Measurements from ENCODE around the gene ARID5B.

The ARID5B gene

DNA sequence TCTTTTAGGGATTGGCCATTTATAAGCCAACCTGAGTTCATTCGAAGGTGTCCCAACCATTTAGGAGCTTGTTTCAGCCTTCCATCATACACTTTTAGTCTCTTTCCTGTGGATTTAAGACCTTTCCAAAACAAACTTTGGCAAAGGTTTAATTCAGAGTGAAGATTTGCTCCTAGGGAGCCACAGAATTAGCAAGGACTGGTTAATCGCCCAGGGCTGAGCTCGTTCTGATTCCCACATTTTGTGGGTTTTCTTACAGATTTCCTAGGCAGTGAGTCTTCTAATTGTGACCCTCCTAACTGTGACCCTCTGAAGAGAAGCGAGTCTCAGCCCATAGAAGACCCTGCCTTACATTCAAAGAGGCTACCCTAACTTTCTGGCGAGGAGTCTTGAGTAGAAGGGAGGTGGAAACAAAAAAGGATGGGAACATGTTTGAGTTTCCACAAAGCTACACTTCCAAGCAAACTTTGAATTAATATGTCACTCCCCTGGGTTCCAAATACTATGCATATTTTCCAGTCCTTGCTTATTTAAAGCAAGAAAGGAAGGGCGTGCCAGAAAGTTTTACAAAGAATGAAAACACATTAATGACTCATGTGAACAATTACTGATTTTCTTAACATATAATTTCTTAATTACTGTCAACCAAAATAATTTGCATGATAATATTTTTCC, 118.3 kb downstream of the ARID5B start:
- no peak overlapping the region for H3K4me3 ChIP-seq (ENCODE audit: insufficient read depth, low read depth, low read length)
- H3K27ac ChIP-seq (ENCODE audit: insufficient read depth, low read depth, low read length, poor library complexity, severe bottlenecking), result no peak overlapping the region
- H3K36me3 ChIP-seq (ENCODE audit: control insufficient read depth, insufficient read depth, low read length), result no peaks in the 10 kb centered on the region
- peaks cover 8% of the 10 kb centered on the region for H3K4me1 ChIP-seq (ENCODE audit: control insufficient read depth, insufficient read depth, low read length)
- no peaks in the 10 kb centered on the region for H3K27me3 ChIP-seq (ENCODE audit: control insufficient read depth, insufficient read depth, low read length, poor library complexity, severe bottlenecking)
- 43 to 53% methylated on average over 3 to 6 of the region's 6 CpGs for WGBS, 2 experiments
- no peaks in the 10 kb centered on the region for H3K9me3 ChIP-seq (ENCODE audit: control insufficient read depth, low read length)

- Histone ChIP-seq H3K36me3 (ENCODE audit: control insufficient read depth, insufficient read depth, low read length) (no peaks in the 10 kb centered on the region), H3K4me3 (ENCODE audit: insufficient read depth, low read depth, low read length) (no peak overlapping the region), H3K27ac (ENCODE audit: insufficient read depth, low read depth, low read length, poor library complexity, severe bottlenecking) (no peak overlapping the region), H3K9me3 (ENCODE audit: control insufficient read depth, low read length) (no peaks in the 10 kb centered on the region), H3K27me3 (ENCODE audit: control insufficient read depth, insufficient read depth, low read length, poor library complexity, severe bottlenecking) (no peaks in the 10 kb centered on the region), H3K4me1 (ENCODE audit: control insufficient read depth, insufficient read depth, low read length) (peaks cover 8% of the 10 kb centered on the region)
- WGBS, 2 experiments, result 92 to 100% methylated on average over 2 of the region's 2 CpGs
These were observed 119.7 kb downstream of the ARID5B start for GRCh38 chr10:62021128-62021665.

DNA sequence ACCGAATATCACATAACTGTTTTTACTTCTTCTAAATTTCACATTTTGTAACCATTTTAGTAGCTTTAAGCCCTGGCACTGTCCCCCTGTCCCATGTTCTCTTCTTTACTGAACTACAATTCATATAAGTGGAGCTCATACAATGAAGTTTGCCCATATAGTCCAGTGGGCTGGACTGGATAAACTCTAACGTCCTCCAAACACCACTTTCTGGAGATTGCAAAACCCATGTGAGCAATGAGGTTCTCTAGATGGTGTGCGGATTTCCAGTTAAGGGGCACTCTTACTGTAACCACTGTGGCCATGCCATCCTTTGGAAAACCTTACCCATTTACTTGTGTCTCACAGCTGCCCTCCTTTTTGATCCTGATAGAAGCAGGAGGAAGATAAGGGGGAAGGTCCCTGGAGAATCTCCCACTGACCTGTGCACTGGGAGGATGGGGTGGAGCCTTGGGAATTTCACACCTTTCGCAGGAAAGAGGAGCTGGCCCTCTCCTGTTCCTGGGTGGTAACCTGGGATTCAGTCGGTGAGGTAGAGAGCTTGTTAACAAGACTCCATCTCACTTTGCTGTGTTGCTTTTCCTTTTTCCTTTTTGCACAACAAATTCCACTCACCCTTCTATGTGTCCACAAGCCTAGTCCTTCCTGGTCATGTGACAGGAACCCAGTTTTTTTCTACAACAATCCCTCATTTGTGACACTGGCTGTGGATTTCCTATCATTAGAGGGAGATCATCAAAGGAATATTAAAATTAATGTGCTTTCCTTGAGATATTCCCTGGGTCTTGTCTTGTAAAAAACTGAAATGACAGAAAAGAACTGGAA, 120.7 kb downstream of the ARID5B start:
- Histone ChIP-seq H3K9me3 (ENCODE audit: control insufficient read depth, low read length) (no peaks in the 10 kb centered on the region), H3K36me3 (ENCODE audit: control insufficient read depth, insufficient read depth, low read length) (no peaks in the 10 kb centered on the region), H3K4me3 (ENCODE audit: insufficient read depth, low read depth, low read length) (no peak overlapping the region), H3K4me1 (ENCODE audit: control insufficient read depth, insufficient read depth, low read length) (peaks cover 8% of the 10 kb centered on the region), H3K27ac (ENCODE audit: insufficient read depth, low read depth, low read length, poor library complexity, severe bottlenecking) (no peak overlapping the region), H3K27me3 (ENCODE audit: control insufficient read depth, insufficient read depth, low read length, poor library complexity, severe bottlenecking) (no peaks in the 10 kb centered on the region)
- WGBS, 2 experiments, result 81 to 95% methylated on average over 5 of the region's 5 CpGs

- no peak overlapping the region for H3K27ac ChIP-seq (ENCODE audit: insufficient read depth, low read depth, low read length, poor library complexity, severe bottlenecking)
These were observed 121.3 kb downstream of the ARID5B start for GRCh38 chr10:62022830-62023229.

DNA sequence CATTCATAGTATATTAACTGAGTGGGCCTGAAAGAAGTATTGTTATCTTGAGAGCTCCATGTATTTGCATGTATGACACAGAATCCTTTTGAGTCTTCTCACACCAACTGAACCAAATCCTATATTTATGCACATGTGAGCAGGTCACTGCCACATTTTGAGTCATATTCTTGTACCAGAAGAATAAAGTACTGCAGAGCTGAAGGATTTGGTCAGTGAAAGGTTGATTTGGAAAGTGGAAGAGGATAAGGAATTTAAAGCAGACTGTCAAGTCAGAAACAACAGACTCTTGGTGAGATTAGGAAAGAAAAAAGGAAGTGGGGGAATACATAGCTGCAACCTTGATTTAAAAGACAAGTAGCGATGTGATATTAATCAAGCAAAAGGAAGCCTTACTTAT, 121.8 kb downstream of the ARID5B start:
- no peak overlapping the region for H3K27ac ChIP-seq (ENCODE audit: insufficient read depth, low read depth, low read length, poor library complexity, severe bottlenecking)
- no peaks in the 10 kb centered on the region for H3K9me3 ChIP-seq (ENCODE audit: control insufficient read depth, low read length)
- H3K36me3 ChIP-seq (ENCODE audit: control insufficient read depth, insufficient read depth, low read length), result no peaks in the 10 kb centered on the region
- H3K27me3 ChIP-seq (ENCODE audit: control insufficient read depth, insufficient read depth, low read length, poor library complexity, severe bottlenecking), result no peaks in the 10 kb centered on the region
- H3K4me1 ChIP-seq (ENCODE audit: control insufficient read depth, insufficient read depth, low read length), result peaks cover 8% of the 10 kb centered on the region
- no peak overlapping the region for H3K4me3 ChIP-seq (ENCODE audit: insufficient read depth, low read depth, low read length)
- 86 to 91% methylated on average over 1 of the region's 1 CpG for WGBS, 2 experiments

More at GRCh38 chr10:62022830-62023229, 121.3 kb downstream of the ARID5B start:
- H3K27me3 ChIP-seq (ENCODE audit: control insufficient read depth, insufficient read depth, low read length, poor library complexity, severe bottlenecking), result no peaks in the 10 kb centered on the region
- 93 to 95% methylated on average over 6 of the region's 6 CpGs for WGBS, 2 experiments
- H3K4me1 ChIP-seq (ENCODE audit: control insufficient read depth, insufficient read depth, low read length), result peaks cover 8% of the 10 kb centered on the region
- no peak overlapping the region for H3K4me3 ChIP-seq (ENCODE audit: insufficient read depth, low read depth, low read length)
- H3K36me3 ChIP-seq (ENCODE audit: control insufficient read depth, insufficient read depth, low read length), result no peaks in the 10 kb centered on the region
- no peaks in the 10 kb centered on the region for H3K9me3 ChIP-seq (ENCODE audit: control insufficient read depth, low read length)

GRCh38 chr10:62024026-62024701, 122.7 kb downstream of the ARID5B start:
- peaks cover 8% of the 10 kb centered on the region for H3K4me1 ChIP-seq (ENCODE audit: control insufficient read depth, insufficient read depth, low read length)
- 94 to 100% methylated on average over 1 to 2 of the region's 4 CpGs for WGBS, 2 experiments
- H3K27ac ChIP-seq (ENCODE audit: insufficient read depth, low read depth, low read length, poor library complexity, severe bottlenecking), result no peak overlapping the region

GRCh38 chr10:62025134-62025794, 123.8 kb downstream of the ARID5B start:
- Histone ChIP-seq H3K4me3 (ENCODE audit: insufficient read depth, low read depth, low read length) (no peak overlapping the region), H3K9me3 (ENCODE audit: control insufficient read depth, low read length) (no peaks in the 10 kb centered on the region), H3K27me3 (ENCODE audit: control insufficient read depth, insufficient read depth, low read length, poor library complexity, severe bottlenecking) (no peaks in the 10 kb centered on the region), H3K36me3 (ENCODE audit: control insufficient read depth, insufficient read depth, low read length) (no peaks in the 10 kb centered on the region), H3K27ac (ENCODE audit: insufficient read depth, low read depth, low read length, poor library complexity, severe bottlenecking) (no peak overlapping the region), H3K4me1 (ENCODE audit: control insufficient read depth, insufficient read depth, low read length) (peaks cover 3% of the 10 kb centered on the region)
- 87 to 93% methylated on average over 2 to 3 of the region's 4 CpGs for WGBS, 2 experiments

More at GRCh38 chr10:62024026-62024701, 122.7 kb downstream of the ARID5B start:
- Histone ChIP-seq H3K4me3 (ENCODE audit: insufficient read depth, low read depth, low read length) (no peak overlapping the region), H3K27me3 (ENCODE audit: control insufficient read depth, insufficient read depth, low read length, poor library complexity, severe bottlenecking) (no peaks in the 10 kb centered on the region), H3K36me3 (ENCODE audit: control insufficient read depth, insufficient read depth, low read length) (no peaks in the 10 kb centered on the region), H3K9me3 (ENCODE audit: control insufficient read depth, low read length) (no peaks in the 10 kb centered on the region)

GRCh38 chr10:62025901-62026879, 124.7 kb downstream of the ARID5B start:
- Histone ChIP-seq H3K27me3 (ENCODE audit: control insufficient read depth, insufficient read depth, low read length, poor library complexity, severe bottlenecking) (no peaks in the 10 kb centered on the region), H3K4me3 (ENCODE audit: insufficient read depth, low read depth, low read length) (no peak overlapping the region), H3K4me1 (ENCODE audit: control insufficient read depth, insufficient read depth, low read length) (no peaks in the 10 kb centered on the region), H3K36me3 (ENCODE audit: control insufficient read depth, insufficient read depth, low read length) (no peaks in the 10 kb centered on the region), H3K27ac (ENCODE audit: insufficient read depth, low read depth, low read length, poor library complexity, severe bottlenecking) (no peak overlapping the region), H3K9me3 (ENCODE audit: control insufficient read depth, low read length) (no peaks in the 10 kb centered on the region)
- 79 to 94% methylated on average over 2 to 3 of the region's 4 CpGs for WGBS, 2 experiments
